Left lobe of liver (tissue), 2 donors: Measurements from ENCODE around the gene RELN. TPM values are rescaled to one million over a fixed set of nuclear protein-coding genes. Genes with fewer than 3 reads are reported as not detected.
A peak's percentile ranks its signal among the peaks of the same experiment; 100 is the strongest.

Experiments used
- ATAC-seq: fragments of 200-7000 bp; cut with Tn5 transposase; one replicate; pipeline ENCODE4 v1.9.1; 2020; ENCODE audit warnings: mild to moderate bottlenecking, moderate library complexity
- DNase-seq: peaks from one replicate; pipeline ENCODE4 v3.0.0-alpha.2; 2020; ENCODE audit warnings: low spot score
- total RNA-seq: library from RNA; stranded (reverse); gene quantifications from one replicate; pipeline ENCODE4 v1.2.1, GENCODE V29; 2021
- donor health status: DM: no; HTN: no; CAD: no; lungs with moderate emphysema.
- donor health status: DM: no; HTN: yes; CAD: no.

The RELN gene
- total RNA-seq, 1 donor from 2014 or later = 17.2 TPM

- no peak for DNase-seq
- ATAC-seq = no peak
These were observed 337.7 kb downstream of the RELN start for GRCh38 chr7:103651593-103652377.

- ATAC-seq = no peak
- DNase-seq = no peak
These were observed 340.4 kb downstream of the RELN start for GRCh38 chr7:103649052-103649451.

GRCh38 chr7:103648135-103648534 lies 341.3 kb downstream of the RELN start:
- ATAC-seq = no peak
- no peak for DNase-seq

GRCh38 chr7:103644319-103644718 lies 345.1 kb downstream of the RELN start:
- no peak for DNase-seq
- no peak for ATAC-seq

GRCh38 chr7:103640031-103640779 lies 349.3 kb downstream of the RELN start:
- DNase-seq (no peak), ATAC-seq (no peak)

GRCh38 chr7:103637726-103638125 lies 351.7 kb downstream of the RELN start:
- no peak for ATAC-seq
- no peak for DNase-seq

DNA sequence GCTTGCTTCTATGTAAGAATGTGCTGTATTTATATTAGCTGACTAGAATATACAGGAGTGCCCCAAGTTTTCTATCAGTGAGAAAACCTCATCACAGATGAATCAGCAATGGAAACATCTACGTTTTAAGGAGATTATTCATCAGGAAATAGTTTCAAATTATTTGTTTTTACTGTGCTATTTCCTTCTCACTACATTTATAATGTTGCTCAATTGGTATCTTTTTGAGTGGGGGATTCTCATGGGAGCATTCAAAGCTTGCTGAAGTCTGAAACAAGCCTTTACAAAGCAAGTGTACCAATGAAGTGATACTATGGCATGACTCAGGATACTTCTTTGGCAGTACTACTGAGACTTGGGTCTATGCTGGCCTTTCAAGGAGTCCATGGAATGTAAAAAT lies 352.4 kb downstream of the RELN start:
- ATAC-seq = no peak

DNA sequence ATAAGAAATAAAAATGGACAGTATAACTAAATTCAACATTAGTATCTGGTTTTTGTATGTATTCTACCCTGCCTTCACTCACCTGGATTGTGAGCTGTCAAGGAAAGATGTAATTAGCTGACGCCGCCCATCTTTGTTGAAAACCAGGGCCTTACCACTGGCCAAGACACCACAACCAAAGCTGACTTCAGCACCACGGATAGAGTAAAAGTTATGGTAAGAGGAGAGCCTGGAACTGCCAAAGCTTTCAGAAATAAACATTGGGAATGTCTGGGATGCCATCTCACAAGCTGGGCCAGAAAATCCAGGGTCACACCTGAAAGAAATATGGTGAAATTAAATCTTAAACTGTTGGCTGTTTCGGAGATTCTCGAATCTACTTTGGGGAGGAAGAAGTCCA lies 353.3 kb downstream of the RELN start:
- DNase-seq (no peak), ATAC-seq (no peak)

More for the DNA sequence above, 352.4 kb downstream of the RELN start:
- DNase-seq = no peak

GRCh38 chr7:103632972-103633371 lies 356.5 kb downstream of the RELN start:
- ATAC-seq = no peak
- no peak for DNase-seq

DNA sequence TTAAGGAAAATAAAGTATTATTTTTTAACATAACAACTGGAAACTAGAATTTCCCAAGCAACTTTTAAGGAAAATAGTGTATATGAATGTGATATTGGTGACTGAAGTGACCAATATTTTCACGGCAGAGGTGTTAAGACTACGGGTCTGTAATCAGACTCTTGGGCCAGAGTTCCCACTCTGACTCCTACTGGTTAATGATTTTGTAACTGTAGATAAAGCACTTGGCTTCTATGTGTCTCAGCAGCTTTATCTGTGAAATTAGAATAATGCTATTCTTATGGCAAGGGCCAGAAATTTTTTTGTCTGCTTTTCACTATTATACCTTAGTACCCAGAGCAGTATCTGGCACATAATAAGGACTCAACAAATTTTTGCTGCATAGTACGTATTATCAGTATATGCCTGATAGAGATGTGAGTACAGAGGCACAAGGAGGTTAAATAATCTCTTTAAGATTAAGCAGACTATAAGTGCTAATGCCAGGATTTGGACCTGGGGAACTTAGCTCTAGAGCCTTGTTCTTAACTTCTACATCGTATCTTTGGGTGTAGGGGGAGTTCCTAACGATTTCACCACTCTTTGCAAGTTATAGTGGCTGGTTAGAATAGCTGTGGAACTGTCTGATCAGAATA lies 357.3 kb downstream of the RELN start:
- ATAC-seq = no peak

DNA sequence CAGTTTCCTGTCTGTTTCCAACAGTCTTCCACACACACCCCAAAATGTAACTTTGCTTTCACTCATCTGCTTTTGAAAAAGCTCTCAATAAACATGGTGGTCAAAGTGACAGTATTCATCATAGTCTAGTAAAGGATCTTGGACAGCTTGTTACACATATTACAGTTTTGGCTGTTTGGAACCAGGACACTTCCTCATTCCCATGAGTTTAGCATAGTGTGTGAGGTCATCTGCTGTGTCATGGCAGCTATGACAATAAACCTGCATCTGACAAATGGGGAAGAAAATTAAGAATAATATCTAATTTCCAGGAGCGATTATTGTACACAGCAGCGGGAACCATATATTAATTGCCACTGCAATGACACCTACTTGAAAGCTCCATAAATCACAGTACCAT lies 359.1 kb downstream of the RELN start:
- DNase-seq (no peak), ATAC-seq (no peak)

More for the DNA sequence above, 357.3 kb downstream of the RELN start:
- DNase-seq = no peak

DNA sequence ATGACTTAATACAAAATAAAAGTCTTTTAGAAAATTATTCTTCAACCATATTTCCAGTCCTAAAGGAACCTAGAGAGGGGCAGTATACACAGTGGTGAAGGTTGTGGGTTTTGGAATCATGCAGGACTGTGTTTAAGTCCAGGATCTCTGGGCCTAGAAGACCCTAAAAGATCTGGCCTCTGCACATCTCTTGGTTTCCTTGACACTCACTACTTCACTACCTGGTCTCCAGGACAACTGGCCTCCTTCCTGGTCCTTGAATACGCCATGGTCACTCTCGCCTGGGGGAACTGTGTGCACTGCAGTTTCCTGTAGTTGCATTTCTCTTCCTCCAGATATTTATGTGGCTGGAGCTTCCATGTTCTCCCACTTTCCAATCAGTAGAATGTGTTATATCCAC lies 360.7 kb downstream of the RELN start:
- ATAC-seq (no peak), DNase-seq (no peak)

DNA sequence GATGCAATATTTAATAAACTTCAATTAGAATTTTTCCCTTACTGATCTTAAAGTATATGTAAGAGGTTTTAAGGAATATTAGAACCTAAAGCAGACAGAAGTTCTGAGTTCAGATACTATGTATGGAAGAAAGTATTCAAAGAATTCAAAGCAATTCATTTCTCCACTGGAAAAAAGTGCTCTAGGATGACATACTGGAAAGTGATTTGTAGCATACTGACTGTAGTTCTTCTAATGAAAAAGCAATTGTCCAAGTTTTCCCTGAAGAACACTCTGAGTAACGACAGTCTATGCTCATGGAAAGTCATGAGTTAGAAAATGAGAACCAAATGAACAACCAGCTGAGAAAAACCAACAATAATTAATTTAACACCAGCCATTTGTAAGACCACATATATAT lies 362.7 kb downstream of the RELN start:
- ATAC-seq = no peak
- no peak for DNase-seq

GRCh38 chr7:103622274-103622673 lies 367.2 kb downstream of the RELN start:
- no peak for ATAC-seq

DNA sequence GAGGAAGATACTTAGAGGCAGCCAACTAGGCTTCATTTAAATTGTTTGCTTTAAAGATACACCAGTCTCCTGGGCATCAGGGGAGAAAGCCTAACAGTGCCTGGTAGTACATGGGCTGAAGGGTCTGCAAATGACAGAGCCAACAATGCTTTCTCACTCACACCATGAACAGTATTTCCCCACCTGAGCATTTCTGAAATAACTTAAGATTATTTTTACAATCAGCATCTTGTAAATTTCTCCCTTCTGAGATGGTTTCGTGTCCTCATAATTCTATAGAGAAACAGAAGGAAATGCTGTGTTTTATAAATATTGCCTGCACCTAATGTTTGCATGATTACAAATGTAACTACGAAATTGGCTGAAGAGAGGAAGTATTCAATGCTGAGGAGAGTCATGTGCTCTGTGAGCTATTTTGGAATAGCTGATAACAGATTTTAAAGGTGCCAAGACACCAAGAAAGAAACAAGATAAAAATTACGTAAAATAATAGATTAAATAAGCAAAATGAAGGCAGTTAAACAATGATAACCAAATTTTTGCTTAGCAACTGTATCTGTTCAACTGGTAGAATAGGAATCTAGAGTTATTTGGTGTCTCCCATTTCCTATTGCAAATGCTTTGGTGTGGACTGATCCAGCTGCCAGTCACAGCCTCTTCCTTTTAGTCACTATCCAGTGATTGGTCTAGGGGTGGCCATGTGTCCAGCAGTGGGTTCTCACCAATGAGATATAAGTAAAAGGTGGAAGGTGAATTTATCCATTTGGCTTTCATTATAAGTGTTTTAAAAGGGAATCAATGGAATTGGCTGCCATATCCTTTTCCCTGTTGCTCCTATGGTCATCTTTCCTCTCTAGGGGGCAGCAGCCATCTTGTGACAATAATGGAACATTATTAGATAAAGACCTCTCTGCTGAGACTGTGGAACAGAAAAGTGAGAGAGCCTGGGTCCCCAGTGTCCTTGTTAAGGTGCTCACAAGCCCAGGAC lies 375.5 kb downstream of the RELN start:
- ATAC-seq = peak; percentile 53

More at GRCh38 chr7:103622274-103622673, 367.2 kb downstream of the RELN start:
- DNase-seq = no peak

GRCh38 chr7:103609778-103610177 lies 379.7 kb downstream of the RELN start:
- ATAC-seq (no peak), DNase-seq (no peak)

More for the DNA sequence above, 375.5 kb downstream of the RELN start:
- DNase-seq = no peak

- DNase-seq = no peak
These were observed 383.8 kb downstream of the RELN start for GRCh38 chr7:103605640-103606039.

DNA sequence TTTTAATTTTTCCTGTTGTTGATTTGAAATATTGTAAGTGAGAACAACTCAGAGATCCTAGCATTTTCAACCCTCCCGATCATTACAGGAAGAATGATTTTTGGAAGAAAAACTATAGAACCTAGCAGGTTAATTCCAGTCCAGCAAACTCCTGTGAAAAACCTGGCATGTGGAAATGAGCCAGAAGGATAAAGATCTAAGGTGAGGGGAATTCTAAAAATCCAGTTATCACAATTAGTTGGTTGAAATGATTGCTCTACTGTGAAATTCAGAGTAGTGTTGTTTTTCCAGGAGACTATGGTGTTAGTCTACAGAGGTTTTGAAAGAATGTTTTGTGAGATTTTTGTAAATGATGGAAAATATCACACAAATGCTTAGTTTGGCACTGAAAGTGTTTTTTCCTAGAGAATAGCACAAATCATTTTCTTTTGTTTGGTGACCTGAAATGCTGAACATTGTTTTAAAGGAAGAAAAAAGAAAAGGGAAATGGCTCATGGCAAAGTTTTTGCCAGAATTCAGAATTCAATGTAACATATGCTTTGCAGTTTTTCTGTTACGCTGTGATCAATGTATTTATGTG lies 391.0 kb downstream of the RELN start:
- ATAC-seq (no peak), DNase-seq (no peak)

More at GRCh38 chr7:103605640-103606039, 383.8 kb downstream of the RELN start:
- ATAC-seq = no peak

DNA sequence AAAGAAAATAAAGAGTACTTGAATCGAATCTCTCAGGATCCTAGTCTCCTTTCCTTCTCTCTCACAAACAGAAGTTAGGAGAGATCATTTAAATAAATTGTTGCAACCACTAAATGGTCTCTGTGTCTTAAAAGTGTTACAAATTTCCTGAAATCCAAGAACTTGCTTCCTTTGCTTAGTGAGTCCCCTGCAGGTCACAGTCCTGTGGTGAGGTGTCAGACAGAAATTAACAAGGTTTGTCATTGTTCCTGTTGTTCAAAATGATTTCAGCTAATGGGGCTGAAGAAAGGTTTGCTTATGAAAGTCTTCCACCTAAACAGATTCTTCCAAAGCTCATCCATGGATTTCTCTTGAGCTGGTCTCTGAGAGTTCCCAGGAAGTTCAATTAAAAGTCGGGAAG lies 391.9 kb downstream of the RELN start:
- DNase-seq (no peak), ATAC-seq (no peak)

DNA sequence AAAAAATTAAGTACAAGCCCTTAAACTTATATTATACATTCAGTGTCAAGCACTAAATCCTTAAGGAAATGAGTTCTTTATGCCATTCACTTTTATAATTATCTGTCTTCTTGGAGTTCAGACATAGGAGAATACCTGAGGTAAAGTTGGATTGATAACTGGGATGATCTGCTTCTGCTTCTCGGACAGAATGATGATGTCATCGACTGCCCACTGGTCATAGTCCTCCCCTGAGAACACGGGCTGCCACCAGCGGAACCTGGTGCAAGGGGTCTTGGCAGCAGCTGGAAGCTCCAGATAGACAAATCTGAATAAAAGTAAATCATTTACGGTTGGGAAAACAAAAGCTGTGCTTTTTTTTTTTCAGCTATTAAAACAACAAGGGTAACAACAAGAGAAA lies 395.3 kb downstream of the RELN start:
- DNase-seq (no peak), ATAC-seq (no peak)
